Uterus (tissue), 2 donors: ENCODE measurements around the gene PCGF6.
"Not testable (repeated sequence)": the region's sequence is repeated elsewhere in the genome, so short reads cannot be mapped to it uniquely, and the experiment has no call there.

Experiments used
- POLR2A ChIP-seq, 2 donors: fragments of 450-650 bp; IDR thresholded peaks; one replicate each; pipeline ENCODE4 v1.6.1; 2016; ENCODE audit warnings: antibody characterized with exemption in 2 of 2, mild to moderate bottlenecking in 1 of 2, moderate library complexity in 1 of 2
- TF ChIP-seq, protein P1 (sequence below), 4 experiments: fragments of 200-600 bp in 2 of 4; fragments of 450-650 bp in 2 of 4; sonication (generic) in 2 of 4; IDR thresholded peaks; one replicate each; pipeline ENCODE4 v1.5.1; 2016 to 2019; ENCODE audit warnings: antibody characterized with exemption in 4 of 4, mild to moderate bottlenecking in 2 of 4, moderate library complexity in 1 of 4

DNA sequence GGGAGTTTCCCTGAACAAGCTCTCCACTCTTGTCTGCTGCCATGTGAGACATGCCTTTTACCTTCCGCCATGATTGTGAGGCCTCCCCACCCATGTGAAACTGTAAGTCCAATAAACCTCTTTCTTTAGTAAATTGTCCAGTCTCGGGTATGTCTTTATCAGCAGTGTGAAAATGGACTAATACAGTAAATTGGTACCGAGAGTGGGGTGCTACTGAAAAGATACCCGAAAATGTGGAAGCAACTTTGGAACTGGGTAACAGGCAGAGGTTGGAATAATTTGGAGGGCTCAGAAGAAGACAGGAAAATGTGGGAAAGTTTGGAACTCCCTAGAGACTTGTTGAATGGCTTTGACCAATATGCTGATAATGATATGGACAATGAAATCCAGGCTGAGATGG is 92.0 kb downstream of the PCGF6 start:
- TF ChIP-seq, protein P1, sequence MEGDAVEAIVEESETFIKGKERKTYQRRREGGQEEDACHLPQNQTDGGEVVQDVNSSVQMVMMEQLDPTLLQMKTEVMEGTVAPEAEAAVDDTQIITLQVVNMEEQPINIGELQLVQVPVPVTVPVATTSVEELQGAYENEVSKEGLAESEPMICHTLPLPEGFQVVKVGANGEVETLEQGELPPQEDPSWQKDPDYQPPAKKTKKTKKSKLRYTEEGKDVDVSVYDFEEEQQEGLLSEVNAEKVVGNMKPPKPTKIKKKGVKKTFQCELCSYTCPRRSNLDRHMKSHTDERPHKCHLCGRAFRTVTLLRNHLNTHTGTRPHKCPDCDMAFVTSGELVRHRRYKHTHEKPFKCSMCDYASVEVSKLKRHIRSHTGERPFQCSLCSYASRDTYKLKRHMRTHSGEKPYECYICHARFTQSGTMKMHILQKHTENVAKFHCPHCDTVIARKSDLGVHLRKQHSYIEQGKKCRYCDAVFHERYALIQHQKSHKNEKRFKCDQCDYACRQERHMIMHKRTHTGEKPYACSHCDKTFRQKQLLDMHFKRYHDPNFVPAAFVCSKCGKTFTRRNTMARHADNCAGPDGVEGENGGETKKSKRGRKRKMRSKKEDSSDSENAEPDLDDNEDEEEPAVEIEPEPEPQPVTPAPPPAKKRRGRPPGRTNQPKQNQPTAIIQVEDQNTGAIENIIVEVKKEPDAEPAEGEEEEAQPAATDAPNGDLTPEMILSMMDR (IDR thresholded peaks at IDR 0.05), result not testable (repeated sequence)
- not testable (repeated sequence) for TF ChIP-seq POLR2A (IDR thresholded peaks at IDR 0.05)
